Common myeloid progenitor, CD34-positive (primary cell): ENCODE data around the gene TMED3.
A peak's percentile ranks its signal among the peaks of the same experiment; 100 is the strongest.

Experiments used
- CTCF ChIA-PET: fragments of 350-600 bp; sonication (Branson Sonifier 250); formaldehyde crosslinking; loops from one replicate; lab custom pipeline; 2021; ENCODE audit warnings: antibody characterized with exemption; lab: Charles Lee
- POLR2A ChIA-PET: fragments of 350-600 bp; sonication (Branson Sonifier 250); formaldehyde crosslinking; loops from one replicate; lab custom pipeline; 2021; ENCODE audit warnings: antibody characterized with exemption; lab: Charles Lee
- DNase-seq, 3 donors: peaks; one replicate each; pipeline versions ENCODE4 v3.0.0 to v3.0.0-alpha.2; 2013
- H3K27ac ChIP-seq, 2 experiments: 1 replicate in 1 of 2; 2 replicates in 1 of 2; pipeline ENCODE4 v1.7.0; 2013; ENCODE audit warnings: inconsistent platforms in 2 of 2, low read length in 2 of 2, mild to moderate bottlenecking in 2 of 2, low read depth in 1 of 2, moderate library complexity in 1 of 2; ENCODE audit not compliant: severe bottlenecking in 2 of 2, insufficient read depth in 1 of 2, poor library complexity in 1 of 2
- H3K27me3 ChIP-seq, 5 experiments: replicated peaks in 2 of 5; 1 replicate in 3 of 5; 2 replicates in 2 of 5; pipeline versions ENCODE4 v1.6.1 to v1.7.0; 2013; ENCODE audit warnings: low read length in 4 of 5, mild to moderate bottlenecking in 2 of 5, moderate library complexity in 2 of 5, inconsistent platforms in 1 of 5; ENCODE audit not compliant: insufficient read depth in 5 of 5, control insufficient read depth in 4 of 5
- H3K36me3 ChIP-seq, 4 experiments: 1 replicate in 2 of 4; 2 replicates in 2 of 4; pipeline versions ENCODE4 v1.6.1 to v1.7.0; 2013; ENCODE audit warnings: low read length in 3 of 4, control low read depth in 1 of 4, mild to moderate bottlenecking in 1 of 4; ENCODE audit not compliant: control insufficient read depth in 4 of 4, insufficient read depth in 4 of 4
- H3K4me1 ChIP-seq, 4 experiments: 1 replicate in 3 of 4; 2 replicates in 1 of 4; pipeline versions ENCODE4 v1.6.1 to v1.7.1; 2013; ENCODE audit warnings: low read length in 3 of 4, mild to moderate bottlenecking in 3 of 4, control low read depth in 1 of 4, inconsistent platforms in 1 of 4, moderate library complexity in 1 of 4; ENCODE audit not compliant: control insufficient read depth in 4 of 4, insufficient read depth in 4 of 4; ENCODE audit errors: control extremely low read depth in 1 of 4
- H3K4me3 ChIP-seq, 7 experiments: 1 replicate in 4 of 7; 2 replicates in 3 of 7; pipeline versions ENCODE4 v1.5.1 to v1.7.0; 2013; ENCODE audit warnings: mild to moderate bottlenecking in 7 of 7, low read length in 6 of 7, moderate library complexity in 6 of 7, inconsistent platforms in 2 of 7, low read depth in 2 of 7, control low read depth in 1 of 7; ENCODE audit not compliant: insufficient read depth in 4 of 7, control insufficient read depth in 1 of 7; ENCODE audit errors: extremely low read depth in 1 of 7
- H3K9me3 ChIP-seq, 5 experiments: 1 replicate in 4 of 5; 2 replicates in 1 of 5; pipeline versions ENCODE4 v1.6.1 to v1.7.1; 2013; ENCODE audit warnings: low read length in 4 of 5, mild to moderate bottlenecking in 2 of 5, inconsistent platforms in 1 of 5, low read depth in 1 of 5, moderate library complexity in 1 of 5; ENCODE audit not compliant: control insufficient read depth in 4 of 5, insufficient read depth in 2 of 5; ENCODE audit errors: control extremely low read depth in 1 of 5
- WGBS: methylation state at CpG from one replicate; pipeline ENCODE4 v1.1.5; 2013; ENCODE audit not compliant: insufficient coverage; 5-methylcytosine and 5-hydroxymethylcytosine counted together

Gene TMED3

GRCh38 chr15:79308874-79309273, 2.0 kb upstream of the TMED3 start:
- Histone ChIP-seq H3K4me3 (no peak overlapping the region), H3K27ac (no peak overlapping the region), H3K36me3 (peaks cover 5 to 13% (median 6%) of the 10 kb centered on the region in 4 experiments), H3K27me3 (peaks cover 0 to 8% (median 2%) of the 10 kb centered on the region in 5 experiments), H3K9me3 (no peaks in the 10 kb centered on the region), H3K4me1 (peaks cover 1 to 23% (median 21%) of the 10 kb centered on the region in 4 experiments)
- ChIA-PET POLR2A (no interaction called here), CTCF (interaction anchor here (0.8 kb wide), 1 partner anchor 268 kb away, joined by 3 read pairs; no protein-coding TSS in a partner anchor)
- DNase-seq: no peak
- WGBS: 38% methylated on average over 1 of the region's 2 CpGs

- CTCF ChIA-PET: interaction anchor here (1.9 to 2.0 kb wide), 2 partner anchors 25 to 29 kb away, joined by 7 to 9 read pairs; no protein-coding TSS in a partner anchor
- peak in 2 of 3 donors; percentile 66 to 80 for DNase-seq
- POLR2A ChIA-PET: no interaction called here
- Histone ChIP-seq H3K36me3 (peaks cover 17 to 30% (median 23%) of the 10 kb centered on the region in 4 experiments), H3K4me1 (peaks cover 1 to 23% (median 21%) of the 10 kb centered on the region in 4 experiments), H3K27me3 (peaks cover 0 to 2% (median 0%) of the 10 kb centered on the region in 5 experiments), H3K9me3 (no peaks in the 10 kb centered on the region), H3K27ac (no peak overlapping the region), H3K4me3 (peak overlapping the region in 6 of 7 experiments; percentile 19 to 87 (median 77))
- 0% methylated on average over 4 of the region's 17 CpGs for WGBS
Observed at GRCh38 chr15:79310612-79310984, 314 bp upstream of the TMED3 start.

GRCh38 chr15:79311901-79312553, 1.1 kb downstream of the TMED3 start:
- DNase-seq: peak in 1 of 3 donors; percentile 29
- ChIA-PET CTCF (interaction anchor here (1.1 kb wide), 1 partner anchor 33 kb away, joined by 4 read pairs; no protein-coding TSS in a partner anchor), POLR2A (interaction anchor here (0.6 kb wide), 1 partner anchor 806 kb away, joined by 3 read pairs; no protein-coding TSS in a partner anchor)
- H3K4me1 ChIP-seq: peaks cover 1 to 23% (median 21%) of the 10 kb centered on the region in 4 experiments
- peak overlapping the region; percentile 50 to 91 (median 82) for H3K4me3 ChIP-seq
- peak overlapping the region in 1 of 2 experiments; percentile 64 for H3K27ac ChIP-seq
- WGBS: 61% methylated on average over 8 of the region's 8 CpGs
- no peaks in the 10 kb centered on the region for H3K27me3 ChIP-seq
- no peaks in the 10 kb centered on the region for H3K9me3 ChIP-seq
- H3K36me3 ChIP-seq: peaks cover 17 to 45% (median 35%) of the 10 kb centered on the region in 4 experiments

GRCh38 chr15:79314186-79314585, 3.3 kb downstream of the TMED3 start:
- no peak for DNase-seq
- POLR2A ChIA-PET: no interaction called here
- no CpG with 5 or more reads among the region's 1 CpG for WGBS
- Histone ChIP-seq H3K27me3 (no peaks in the 10 kb centered on the region), H3K4me1 (peaks cover 1 to 23% (median 21%) of the 10 kb centered on the region in 4 experiments), H3K36me3 (peaks cover 31 to 66% (median 57%) of the 10 kb centered on the region in 4 experiments), H3K9me3 (peaks cover 0 to 3% (median 2%) of the 10 kb centered on the region in 5 experiments), H3K4me3 (no peak overlapping the region), H3K27ac (no peak overlapping the region)
- CTCF ChIA-PET: interaction anchor here (0.9 to 1.2 kb wide), 2 partner anchors 8 to 25 kb away, joined by 3 to 5 read pairs; no protein-coding TSS in a partner anchor

- no peaks in the 10 kb centered on the region for H3K27me3 ChIP-seq
- peaks cover 0 to 7% (median 2%) of the 10 kb centered on the region in 5 experiments for H3K9me3 ChIP-seq
- peaks cover 1 to 23% (median 21%) of the 10 kb centered on the region in 4 experiments for H3K4me1 ChIP-seq
- no peak overlapping the region for H3K4me3 ChIP-seq
- DNase-seq: no peak
- 93% methylated on average over 5 of the region's 6 CpGs for WGBS
- POLR2A ChIA-PET: no interaction called here
- CTCF ChIA-PET: interaction anchor here (0.9 to 1.2 kb wide), 2 partner anchors 8 to 24 kb away, joined by 3 to 5 read pairs; no protein-coding TSS in a partner anchor
- no peak overlapping the region for H3K27ac ChIP-seq
- H3K36me3 ChIP-seq: peaks cover 31 to 73% (median 62%) of the 10 kb centered on the region in 4 experiments
Observed at GRCh38 chr15:79314811-79315210, 3.9 kb downstream of the TMED3 start.

- POLR2A ChIA-PET: no interaction called here
- H3K36me3 ChIP-seq: peaks cover 33 to 77% (median 68%) of the 10 kb centered on the region in 4 experiments
- WGBS: 88% methylated on average over 7 of the region's 10 CpGs
Observed at GRCh38 chr15:79315623-79316328, 4.9 kb downstream of the TMED3 start.

More at GRCh38 chr15:79315623-79316328, 4.9 kb downstream of the TMED3 start:
- Histone ChIP-seq H3K4me1 (peaks cover 1 to 19% (median 17%) of the 10 kb centered on the region in 4 experiments), H3K4me3 (no peak overlapping the region), H3K9me3 (peaks cover 0 to 10% (median 2%) of the 10 kb centered on the region in 5 experiments), H3K27ac (no peak overlapping the region), H3K27me3 (no peaks in the 10 kb centered on the region)
- no peak for DNase-seq
- CTCF ChIA-PET: no interaction called here
